Thoracic aorta (tissue), 2 donors: ENCODE results near the gene B9D1. TPM values are rescaled to one million over a fixed set of nuclear protein-coding genes. Genes with fewer than 3 reads are reported as not detected.

Experiments used
- ATAC-seq: fragments of 150-250 bp; one replicate; pipeline ENCODE4 v1.8.0; 2017; ENCODE audit warnings: low read depth; ENCODE audit not compliant: insufficient number of reproducible peaks, low FRiP score
- DNase-seq: peaks from one replicate; pipeline ENCODE4 v3.0.0-alpha.2; 2020; ENCODE audit warnings: low spot score
- H3K27ac ChIP-seq, 2 donors: fragments of 200-600 bp; sonication (generic); 1 replicate in 1 of 2; 2 replicates in 1 of 2; pipeline ENCODE4 v1.5.1; 2016; ENCODE audit warnings: mild to moderate bottlenecking in 2 of 2, moderate library complexity in 2 of 2
- H3K27me3 ChIP-seq: fragments of 200-600 bp; sonication (generic); replicated peaks from 2 replicates; pipeline ENCODE4 v1.6.0; 2016; ENCODE audit warnings: mild to moderate bottlenecking; ENCODE audit not compliant: insufficient read depth
- H3K36me3 ChIP-seq: fragments of 200-600 bp; sonication (generic); one replicate; pipeline ENCODE4 v1.5.1; 2016
- H3K4me1 ChIP-seq, 2 donors: fragments of 200-600 bp; sonication (generic); 1 replicate in 1 of 2; 2 replicates in 1 of 2; pipeline versions ENCODE4 v1.5.1 to v1.6.0; 2016; ENCODE audit warnings: low read depth in 2 of 2, mild to moderate bottlenecking in 1 of 2; ENCODE audit not compliant: control insufficient read depth in 1 of 2
- H3K4me3 ChIP-seq: fragments of 200-600 bp; sonication (generic); 2 replicates; pipeline ENCODE4 v1.5.1; 2016; ENCODE audit warnings: mild to moderate bottlenecking
- H3K9me3 ChIP-seq: fragments of 200-600 bp; sonication (generic); 2 replicates; pipeline ENCODE4 v1.5.1; 2016
- CTCF ChIP-seq: fragments of 200-600 bp; sonication (generic); IDR thresholded peaks from one replicate; pipeline ENCODE4 v1.5.1; 2019; ENCODE audit warnings: antibody characterized with exemption
- total RNA-seq, 2 donors: library from RNA; depleted of rRNA; stranded (reverse); fragments of >200 nt; gene quantifications; one replicate each; pipeline versions ENCODE4 v1.1.0 to v1.2.3, GENCODE V29; 2016

The B9D1 gene
- total RNA-seq, 2 donors from 2014 or later: 6.3 to 33.4 TPM

GRCh38 chr17:19299866-19300265, 62.7 kb downstream of the B9D1 start:
- no peaks in the 10 kb centered on the region for H3K27me3 ChIP-seq
- no peak overlapping the region for H3K27ac ChIP-seq
- ATAC-seq (no peak), DNase-seq (no peak)
- H3K36me3 ChIP-seq: no peaks in the 10 kb centered on the region
- no peak for TF ChIP-seq CTCF
- H3K4me1 ChIP-seq: peaks cover 0 to 14% of the 10 kb centered on the region in 2 donors
- H3K9me3 ChIP-seq: no peaks in the 10 kb centered on the region
- no peak overlapping the region for H3K4me3 ChIP-seq

DNA sequence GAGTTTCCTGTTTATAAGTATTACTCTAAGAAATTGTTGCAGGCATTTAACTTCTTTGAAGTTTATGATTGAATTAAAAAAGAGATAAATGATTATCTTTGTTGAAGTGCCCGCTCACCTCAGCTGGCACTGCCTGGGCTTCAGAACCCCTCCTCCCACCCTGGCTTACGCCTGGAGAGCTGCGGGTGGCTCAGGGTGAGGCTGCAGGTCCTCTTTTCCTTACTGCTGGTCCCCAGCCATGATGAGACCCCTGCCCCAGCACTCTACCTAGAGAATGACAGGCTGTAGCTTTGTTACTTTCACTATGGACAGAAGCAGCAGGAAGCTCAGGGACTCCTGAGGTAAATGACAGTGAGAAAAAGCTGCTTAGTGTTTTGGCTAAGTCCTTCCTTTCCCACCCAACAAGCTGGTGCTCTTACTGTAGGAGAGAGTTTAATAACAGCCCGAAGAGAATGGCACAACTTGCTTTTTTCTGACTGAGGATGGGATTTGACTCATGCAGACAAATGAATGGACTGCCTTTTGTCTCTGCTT, 63.2 kb downstream of the B9D1 start:
- H3K4me1 ChIP-seq: peaks cover 0 to 9% of the 10 kb centered on the region in 2 donors
- ATAC-seq (no peak), DNase-seq (no peak)
- H3K4me3 ChIP-seq: no peak overlapping the region
- no peak overlapping the region for H3K27ac ChIP-seq
- no peak for TF ChIP-seq CTCF
- H3K9me3 ChIP-seq: no peaks in the 10 kb centered on the region
- H3K36me3 ChIP-seq: no peaks in the 10 kb centered on the region
- no peaks in the 10 kb centered on the region for H3K27me3 ChIP-seq

DNA sequence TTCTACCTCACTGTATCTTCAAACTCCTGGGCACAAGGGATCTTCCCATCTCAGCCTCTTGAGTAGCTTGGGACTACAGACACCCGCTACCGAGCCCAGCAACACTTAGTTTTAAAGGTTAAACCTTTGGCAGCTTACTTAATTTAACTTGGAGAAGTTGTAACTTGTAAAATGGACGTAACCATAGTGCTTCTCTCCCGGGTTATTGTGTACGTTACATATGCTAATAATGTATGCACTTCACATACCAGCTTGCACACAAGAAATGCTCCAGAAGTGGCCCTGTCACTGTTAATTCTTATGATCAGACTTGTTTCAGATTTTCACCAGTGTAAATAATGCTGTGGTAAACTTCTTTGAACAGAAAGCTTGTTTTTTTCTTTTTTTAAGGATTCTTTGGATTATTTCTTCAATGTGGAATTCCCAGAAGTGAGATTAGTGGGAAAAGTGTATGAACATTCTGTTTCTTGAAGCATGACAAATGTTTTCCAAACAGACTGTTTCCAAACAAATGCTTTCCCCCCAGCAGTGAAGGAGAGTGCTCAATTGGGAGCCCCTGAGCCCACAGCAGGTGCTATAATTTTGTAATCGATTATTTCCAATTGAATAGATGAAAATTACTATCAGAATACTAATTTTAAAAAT, 63.8 kb downstream of the B9D1 start:
- Histone ChIP-seq H3K9me3 (no peaks in the 10 kb centered on the region), H3K27me3 (no peaks in the 10 kb centered on the region), H3K27ac (no peak overlapping the region), H3K4me1 (peaks cover 0 to 8% of the 10 kb centered on the region in 2 donors), H3K36me3 (no peaks in the 10 kb centered on the region), H3K4me3 (no peak overlapping the region)
- no peak for TF ChIP-seq CTCF
- ATAC-seq (no peak), DNase-seq (no peak)

GRCh38 chr17:19296786-19297778, 65.4 kb downstream of the B9D1 start:
- H3K36me3 ChIP-seq: no peaks in the 10 kb centered on the region
- no peak for TF ChIP-seq CTCF
- no peak overlapping the region for H3K4me3 ChIP-seq
- peaks cover 0 to 8% of the 10 kb centered on the region in 2 donors for H3K4me1 ChIP-seq
- DNase-seq (no peak), ATAC-seq (no peak)
- H3K9me3 ChIP-seq: no peaks in the 10 kb centered on the region
- H3K27me3 ChIP-seq: no peaks in the 10 kb centered on the region
- no peak overlapping the region for H3K27ac ChIP-seq

DNA sequence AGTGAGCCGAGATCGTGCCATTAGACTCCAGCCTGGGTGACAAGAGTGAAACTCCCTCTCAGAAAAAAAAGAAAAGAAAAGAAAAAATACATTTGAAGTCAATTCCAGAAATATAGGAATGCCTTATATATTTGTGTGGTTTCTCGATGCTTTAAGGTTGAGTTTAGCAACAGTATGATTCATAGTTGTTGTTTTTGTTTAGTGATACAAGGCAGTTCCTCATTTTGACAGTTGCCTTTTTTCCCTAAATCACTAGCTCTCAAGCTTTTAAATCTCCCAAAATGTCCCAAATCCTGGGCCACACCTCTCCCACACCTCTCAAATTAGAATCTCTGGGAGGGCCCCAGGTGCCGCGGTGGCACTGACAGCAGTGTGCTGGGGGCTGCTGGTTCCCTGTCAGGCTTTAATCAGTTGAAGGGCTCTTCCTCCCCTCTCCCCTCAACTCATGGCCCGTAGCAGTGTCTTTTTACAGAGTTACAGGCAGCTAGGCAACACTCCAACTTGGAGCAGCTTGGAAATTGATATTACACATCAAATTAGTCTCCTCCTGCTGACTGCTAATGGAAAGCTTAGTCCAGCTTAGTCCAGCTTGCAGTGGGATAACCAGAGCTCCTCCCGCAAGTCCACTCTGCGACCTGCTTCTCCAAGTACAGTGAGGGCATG, 66.9 kb downstream of the B9D1 start:
- ATAC-seq: no peak
- H3K36me3 ChIP-seq: no peaks in the 10 kb centered on the region
- H3K27ac ChIP-seq: no peak overlapping the region
- H3K4me1 ChIP-seq: peaks cover 3 to 10% of the 10 kb centered on the region in 2 donors
- no peak overlapping the region for H3K4me3 ChIP-seq
- no peaks in the 10 kb centered on the region for H3K9me3 ChIP-seq
- TF ChIP-seq CTCF: no peak
- DNase-seq: no peak
- no peaks in the 10 kb centered on the region for H3K27me3 ChIP-seq
